Posterior cingulate gyrus (tissue), 11 donors: Measurements from ENCODE around the gene EBLN1.
A peak's percentile ranks its signal among the peaks of the same experiment; 100 is the strongest.
"Not testable (repeated sequence)": the region's sequence is repeated elsewhere in the genome, so short reads cannot be mapped to it uniquely, and the experiment has no call there.

Experiments
- DNase-seq, 10 donors: peaks; one replicate each; pipeline versions ENCODE4 v3.0.0 to v3.0.0-alpha.2; 2020 to 2021; ENCODE audit warnings: mixed read lengths in 3 of 10
- intact Hi-C: fragments of 100-400 bp; cut with DNase I; formaldehyde crosslinking; loops from one replicate; pipeline ENCODE4 v1.15.1; 2023

Gene EBLN1

GRCh38 chr10:22228943-22229801, 11.4 kb upstream of the EBLN1 start:
- intact Hi-C loops: loop anchor here (1.0 to 5.0 kb wide), 4 partner anchors 24 to 227 kb away; partner anchors contain the start of genes BMI1, COMMD3 and DNAJC1

GRCh38 chr10:22228167-22228938, 10.5 kb upstream of the EBLN1 start:
- DNase-seq: no peak
- intact Hi-C loops: loop anchor here (2.0 to 5.0 kb wide), 2 partner anchors 24 to 226 kb away; partner anchors contain the start of gene DNAJC1

More at GRCh38 chr10:22228943-22229801, 11.4 kb upstream of the EBLN1 start:
- peak; percentile 79 to 97 (median 82) for DNase-seq

- intact Hi-C loops: loop anchor here (5.0 kb wide), 1 partner anchor 224 kb away; the partner anchor contains the start of gene DNAJC1
- no peak for DNase-seq
These were observed 8.8 kb upstream of the EBLN1 start for GRCh38 chr10:22226599-22226998.

GRCh38 chr10:22222236-22223190, 4.7 kb upstream of the EBLN1 start:
- intact Hi-C loops: no loop called here
- DNase-seq: no peak

GRCh38 chr10:22219308-22219707, 1.5 kb upstream of the EBLN1 start:
- intact Hi-C loops: no loop called here
- no peak for DNase-seq

- no peak for DNase-seq
- intact Hi-C loops: no loop called here
These were observed 633 bp upstream of the EBLN1 start for GRCh38 chr10:22218448-22218847.

GRCh38 chr10:22217084-22217483, 731 bp downstream of the EBLN1 start:
- DNase-seq, intact Hi-C loops: not testable (repeated sequence)

- intact Hi-C loops: no loop called here
- DNase-seq: no peak
These were observed 7.5 kb downstream of the EBLN1 start for GRCh38 chr10:22210267-22210666.

GRCh38 chr10:22193945-22194344, 23.9 kb downstream of the EBLN1 start:
- no peak for DNase-seq
- intact Hi-C loops: no loop called here

- intact Hi-C loops: no loop called here
These were observed 32.2 kb downstream of the EBLN1 start for GRCh38 chr10:22185586-22185985.

GRCh38 chr10:22183771-22184461, 33.9 kb downstream of the EBLN1 start:
- intact Hi-C loops: no loop called here
- DNase-seq: no peak

More at GRCh38 chr10:22185586-22185985, 32.2 kb downstream of the EBLN1 start:
- no peak for DNase-seq

- DNase-seq: no peak
- intact Hi-C loops: no loop called here
These were observed 37.1 kb downstream of the EBLN1 start for GRCh38 chr10:22180724-22181123.

- intact Hi-C loops: no loop called here
- DNase-seq: no peak
These were observed 43.4 kb downstream of the EBLN1 start for GRCh38 chr10:22174442-22174841.

GRCh38 chr10:22171131-22171530, 46.7 kb downstream of the EBLN1 start:
- DNase-seq: no peak
- intact Hi-C loops: no loop called here

GRCh38 chr10:22170582-22170981, 47.2 kb downstream of the EBLN1 start:
- intact Hi-C loops: no loop called here
- DNase-seq: no peak

GRCh38 chr10:22159979-22160378, 57.8 kb downstream of the EBLN1 start:
- DNase-seq: no peak
- intact Hi-C loops: no loop called here

GRCh38 chr10:22159180-22159579, 58.6 kb downstream of the EBLN1 start:
- intact Hi-C loops: no loop called here
- DNase-seq: no peak
